H9 (cell line): ENCODE data around the gene SNX4. TPM values are rescaled to one million over a fixed set of nuclear protein-coding genes. Genes with fewer than 3 reads are reported as not detected.

Experiments used
- DNase-seq: peaks from one replicate; pipeline ENCODE4 v3.0.0-alpha.2; 2017
- H2AFZ ChIP-seq: one replicate; pipeline ENCODE4 v1.6.1; 2013; ENCODE audit warnings: mild to moderate bottlenecking, low read length, control low read depth, moderate library complexity
- H2AK5ac ChIP-seq: 2 replicates; pipeline ENCODE4 v1.6.1; 2013; ENCODE audit warnings: low read length, control low read depth, mixed read lengths; ENCODE audit not compliant: insufficient read length
- H2BK120ac ChIP-seq: one replicate; pipeline ENCODE4 v1.6.1; 2013; ENCODE audit warnings: low read depth, mild to moderate bottlenecking, low read length, control low read depth, inconsistent platforms; ENCODE audit not compliant: poor library complexity, severe bottlenecking
- H2BK12ac ChIP-seq: 2 replicates; pipeline ENCODE4 v1.6.1; 2013; ENCODE audit warnings: low read length, control low read depth, mixed read lengths, low read depth; ENCODE audit not compliant: insufficient read length
- H2BK15ac ChIP-seq: 2 replicates; pipeline ENCODE4 v1.6.1; 2013; ENCODE audit warnings: low read depth, low read length, control low read depth
- H2BK20ac ChIP-seq: one replicate; pipeline ENCODE4 v1.6.1; 2013; ENCODE audit warnings: low read depth, mild to moderate bottlenecking, low read length, control low read depth, inconsistent platforms; ENCODE audit not compliant: poor library complexity, severe bottlenecking
- H2BK5ac ChIP-seq: 2 replicates; pipeline ENCODE4 v1.6.1; 2013; ENCODE audit warnings: low read length, control low read depth, mixed read lengths; ENCODE audit not compliant: insufficient read length
- H3K14ac ChIP-seq: 2 replicates; pipeline ENCODE4 v1.6.1; 2013; ENCODE audit warnings: low read length, control low read depth; ENCODE audit not compliant: insufficient read depth
- H3K18ac ChIP-seq: 2 replicates; pipeline ENCODE4 v1.6.1; 2013; ENCODE audit warnings: low read depth, mild to moderate bottlenecking, mixed read lengths, low read length, control low read depth; ENCODE audit not compliant: insufficient read length
- H3K23ac ChIP-seq: 2 replicates; pipeline ENCODE4 v1.6.1; 2013; ENCODE audit warnings: low read length, control low read depth, mixed read lengths, low read depth; ENCODE audit not compliant: insufficient read length
- H3K23me2 ChIP-seq: 2 replicates; pipeline ENCODE4 v1.6.1; 2013; ENCODE audit warnings: low read depth, mild to moderate bottlenecking, mixed read lengths, low read length, control low read depth; ENCODE audit not compliant: insufficient read length, poor library complexity, severe bottlenecking
- H3K27ac ChIP-seq: 2 replicates; pipeline ENCODE4 v1.5.1; 2013; ENCODE audit warnings: low read length, control low read depth, mixed read lengths, low read depth; ENCODE audit not compliant: insufficient read length
- H3K27me3 ChIP-seq: 2 replicates; pipeline ENCODE4 v1.6.1; 2013; ENCODE audit warnings: low read length, control low read depth, inconsistent platforms; ENCODE audit not compliant: insufficient read depth
- H3K4ac ChIP-seq: 2 replicates; pipeline ENCODE4 v1.6.1; 2013; ENCODE audit warnings: low read depth, mild to moderate bottlenecking, control low read depth, inconsistent platforms, low read length, moderate library complexity
- H3K4me1 ChIP-seq: 2 replicates; pipeline ENCODE4 v1.6.1; 2013; ENCODE audit warnings: low read length, control low read depth, inconsistent platforms; ENCODE audit not compliant: insufficient read depth
- H3K4me2 ChIP-seq: 2 replicates; pipeline ENCODE4 v1.6.1; 2013; ENCODE audit warnings: low read length, control low read depth, mixed read lengths; ENCODE audit not compliant: insufficient read length, insufficient read depth
- H3K56ac ChIP-seq: 2 replicates; pipeline ENCODE4 v1.6.1; 2013; ENCODE audit warnings: low read depth, mild to moderate bottlenecking, mixed read lengths, low read length, control low read depth; ENCODE audit not compliant: insufficient read length
- H3K79me1 ChIP-seq: 2 replicates; pipeline ENCODE4 v1.6.1; 2013; ENCODE audit warnings: low read depth, mild to moderate bottlenecking, moderate library complexity, low read length, control low read depth, inconsistent platforms; ENCODE audit not compliant: insufficient read depth, poor library complexity, severe bottlenecking
- H3K79me2 ChIP-seq: 2 replicates; pipeline ENCODE4 v1.6.1; 2013; ENCODE audit warnings: low read length, control low read depth, inconsistent platforms; ENCODE audit not compliant: insufficient read depth
- H3K9ac ChIP-seq: 2 replicates; pipeline ENCODE4 v1.6.1; 2013; ENCODE audit warnings: low read length, control low read depth, mixed read lengths; ENCODE audit not compliant: insufficient read length; ENCODE audit errors: extremely low read depth
- H3K9me3 ChIP-seq: one replicate; pipeline ENCODE4 v1.6.1; 2013; ENCODE audit warnings: low read depth, low read length, inconsistent platforms; ENCODE audit not compliant: control insufficient read depth
- H3T11ph ChIP-seq: one replicate; pipeline ENCODE4 v1.6.1; 2013; ENCODE audit warnings: mild to moderate bottlenecking, low read length, control low read depth, inconsistent platforms
- H4K20me1 ChIP-seq: one replicate; pipeline ENCODE4 v1.6.1; 2013; ENCODE audit not compliant: control insufficient read depth, insufficient read length, insufficient read depth
- H4K5ac ChIP-seq: 2 replicates; pipeline ENCODE4 v1.6.1; 2013; ENCODE audit warnings: low read depth, mild to moderate bottlenecking, mixed read lengths, low read length, control low read depth; ENCODE audit not compliant: insufficient read length
- H4K8ac ChIP-seq: replicated peaks from 2 replicates; pipeline ENCODE4 v1.6.1; 2013; ENCODE audit warnings: low read length, control low read depth, mixed read lengths, low read depth; ENCODE audit not compliant: insufficient read length
- H4K91ac ChIP-seq: 2 replicates; pipeline ENCODE4 v1.6.1; 2013; ENCODE audit warnings: low read depth, mild to moderate bottlenecking, moderate library complexity, mixed read lengths, low read length, control low read depth; ENCODE audit not compliant: insufficient read length
- H3K27ac Mint-ChIP-seq, 3 experiments: 2 replicates in 2 of 3; 3 replicates in 1 of 3; pipeline ENCODE4 v1.8.0; 2020 to 2021; ENCODE audit warnings: mixed read lengths in 3 of 3, mild to moderate bottlenecking in 1 of 3, moderate library complexity in 1 of 3
- H3K27me3 Mint-ChIP-seq: 2 replicates; pipeline ENCODE4 v1.8.0; 2021; ENCODE audit warnings: low read depth, mild to moderate bottlenecking, moderate library complexity, mixed read lengths
- H3K36me3 Mint-ChIP-seq, 3 experiments: 2 replicates in 2 of 3; 3 replicates in 1 of 3; pipeline ENCODE4 v1.8.0; 2020 to 2021; ENCODE audit warnings: low read depth in 3 of 3, mixed read lengths in 3 of 3; ENCODE audit not compliant: insufficient read depth in 1 of 3
- H3K4me1 Mint-ChIP-seq, 2 experiments: 2 replicates each; pipeline ENCODE4 v1.8.0; 2020; ENCODE audit warnings: mixed read lengths in 2 of 2
- H3K4me3 Mint-ChIP-seq, 2 experiments: 2 replicates in 1 of 2; 3 replicates in 1 of 2; pipeline ENCODE4 v1.8.0; 2020 to 2021; ENCODE audit warnings: mild to moderate bottlenecking in 2 of 2, mixed read lengths in 2 of 2, moderate library complexity in 1 of 2
- H3K9me3 Mint-ChIP-seq, 2 experiments: 2 replicates in 1 of 2; 3 replicates in 1 of 2; pipeline ENCODE4 v1.8.0; 2020; ENCODE audit warnings: mild to moderate bottlenecking in 2 of 2, mixed read lengths in 2 of 2, moderate library complexity in 1 of 2
- WGBS: extraction: QIAGEN DNeasy Blood & Tissue Kit; methylation state at CpG from one replicate; pipeline ENCODE4 v1.1.7; 2013; ENCODE audit warnings: missing lambda C conversion rate, low lambda C conversion rate, mixed read lengths; ENCODE audit not compliant: insufficient read length; ENCODE audit errors: extremely low coverage; 5-methylcytosine and 5-hydroxymethylcytosine counted together
- total RNA-seq: library from RNA; stranded (reverse); gene quantifications from 2 replicates; pipeline ENCODE4 v1.2.1, GENCODE V29; 2021
- TF ChIP-seq, protein P1 (sequence below): fragments of 200-600 bp; sonication (generic); conservative IDR thresholded peaks from 3 replicates; pipeline ENCODE4 v1.8.0; 2021; ENCODE audit warnings: antibody characterized with exemption, mild to moderate bottlenecking

SNX4 gene
- total RNA-seq, 1 experiment from 2014 or later = 29.5 TPM

DNA sequence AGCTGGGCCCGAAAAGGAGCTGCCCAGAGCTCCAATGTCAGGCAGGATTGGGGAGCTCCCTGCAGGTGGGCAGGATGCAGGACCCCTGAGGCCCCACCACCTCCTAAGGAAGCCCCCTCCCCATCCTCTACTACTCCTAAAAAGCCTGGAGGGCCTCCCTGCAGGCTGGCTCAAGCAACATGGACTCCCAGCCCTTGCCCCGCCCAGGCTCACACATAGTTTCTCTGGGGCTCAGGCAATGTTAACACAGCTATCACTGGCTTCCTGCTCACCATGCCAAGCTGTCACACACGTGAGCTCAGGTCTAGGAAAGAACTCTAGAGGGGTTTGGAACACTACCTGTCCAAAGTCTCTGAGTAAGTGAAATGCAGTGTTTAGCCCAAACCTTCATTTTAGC lies 79.4 kb downstream of the SNX4 start:
- no peaks in the 10 kb centered on the region for H3K79me2 ChIP-seq
- H3K4me2 ChIP-seq = no peak overlapping the region
- no peak overlapping the region for H4K91ac ChIP-seq
- Mint-ChIP-seq H3K36me3 (no peaks in the 10 kb centered on the region; a peak in 1 of 7 replicates), H3K4me3 (no peak overlapping the region), H3K4me1 (peaks cover 9% of the 10 kb centered on the region in 2 experiments), H3K27ac (no peak overlapping the region), H3K9me3 (no peaks in the 10 kb centered on the region), H3K27me3 (no peaks in the 10 kb centered on the region)
- no peak overlapping the region for H4K8ac ChIP-seq
- no peak overlapping the region for H3K56ac ChIP-seq
- H2BK120ac ChIP-seq = no peak overlapping the region
- no peak overlapping the region for H2BK12ac ChIP-seq
- H3K23me2 ChIP-seq = no peaks in the 10 kb centered on the region
- no peak overlapping the region for H4K5ac ChIP-seq
- DNase-seq = no peak
- H3K27me3 ChIP-seq = no peaks in the 10 kb centered on the region
- WGBS = no CpG with 5 or more reads among the region's 3 CpGs
- no peaks in the 10 kb centered on the region for H3K9me3 ChIP-seq
- H2BK15ac ChIP-seq = no peak overlapping the region
- TF ChIP-seq, protein P1, sequence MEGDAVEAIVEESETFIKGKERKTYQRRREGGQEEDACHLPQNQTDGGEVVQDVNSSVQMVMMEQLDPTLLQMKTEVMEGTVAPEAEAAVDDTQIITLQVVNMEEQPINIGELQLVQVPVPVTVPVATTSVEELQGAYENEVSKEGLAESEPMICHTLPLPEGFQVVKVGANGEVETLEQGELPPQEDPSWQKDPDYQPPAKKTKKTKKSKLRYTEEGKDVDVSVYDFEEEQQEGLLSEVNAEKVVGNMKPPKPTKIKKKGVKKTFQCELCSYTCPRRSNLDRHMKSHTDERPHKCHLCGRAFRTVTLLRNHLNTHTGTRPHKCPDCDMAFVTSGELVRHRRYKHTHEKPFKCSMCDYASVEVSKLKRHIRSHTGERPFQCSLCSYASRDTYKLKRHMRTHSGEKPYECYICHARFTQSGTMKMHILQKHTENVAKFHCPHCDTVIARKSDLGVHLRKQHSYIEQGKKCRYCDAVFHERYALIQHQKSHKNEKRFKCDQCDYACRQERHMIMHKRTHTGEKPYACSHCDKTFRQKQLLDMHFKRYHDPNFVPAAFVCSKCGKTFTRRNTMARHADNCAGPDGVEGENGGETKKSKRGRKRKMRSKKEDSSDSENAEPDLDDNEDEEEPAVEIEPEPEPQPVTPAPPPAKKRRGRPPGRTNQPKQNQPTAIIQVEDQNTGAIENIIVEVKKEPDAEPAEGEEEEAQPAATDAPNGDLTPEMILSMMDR = no peak
- H2BK5ac ChIP-seq = no peak overlapping the region
- no peaks in the 10 kb centered on the region for H3K79me1 ChIP-seq
- no peak overlapping the region for H3K14ac ChIP-seq
- no peak overlapping the region for H3T11ph ChIP-seq
- no peak overlapping the region for H3K9ac ChIP-seq
- no peak overlapping the region for H3K23ac ChIP-seq
- H3K4me1 ChIP-seq = no peaks in the 10 kb centered on the region
- H3K27ac ChIP-seq = no peak overlapping the region
- no peak overlapping the region for H2BK20ac ChIP-seq
- H4K20me1 ChIP-seq = no peaks in the 10 kb centered on the region
- no peak overlapping the region for H3K4ac ChIP-seq
- no peak overlapping the region for H2AFZ ChIP-seq
- H3K18ac ChIP-seq = no peak overlapping the region
- no peak overlapping the region for H2AK5ac ChIP-seq
